Measurements from ENCODE around the gene GSDME. TPM values are rescaled to one million over a fixed set of nuclear protein-coding genes. Genes with fewer than 3 reads are reported as not detected.

The GSDME gene
- total and polyA plus RNA-seq, 10 of the 15 experiments (the other 5 are each of a cell fraction or from before 2014, with no cell fraction given) = 23.7 to 245 (median 128) TPM

DNA sequence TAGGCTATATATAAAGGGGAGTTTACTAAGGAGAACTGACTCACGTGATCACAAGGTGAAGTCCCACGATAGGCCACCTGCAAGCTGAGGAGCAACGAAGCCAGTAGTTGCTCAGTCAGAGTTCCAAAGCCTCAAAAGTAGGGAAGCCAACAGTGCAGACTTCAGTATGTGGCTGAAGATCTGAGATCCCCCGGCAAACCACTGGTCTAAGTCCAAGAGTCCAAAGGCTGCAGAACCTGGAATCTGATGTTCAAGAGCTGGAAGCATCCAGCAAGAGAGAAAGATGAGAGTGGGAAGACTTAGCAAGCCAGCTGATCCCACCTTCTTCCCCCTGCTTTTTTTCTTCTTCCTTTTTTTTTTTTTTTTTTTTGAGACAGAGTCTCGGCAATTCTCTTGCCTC lies 27.0 kb upstream of the GSDME start (continued):
- TF ChIP-seq SUPT20H (IDR thresholded peaks at IDR 0.05; ENCODE audit: borderline replicate concordance, control insufficient read depth, low read depth, low read length) (no peak), SMAD5 (IDR thresholded peaks at IDR 0.05; ENCODE audit: low read depth) (no peak), POLR2AphosphoS2 (IDR thresholded peaks at IDR 0.05; ENCODE audit: low read depth, low read length) (no peak), IKZF1 (conservative IDR thresholded peaks at IDR 0.05) (no peak), CHD1 (IDR thresholded peaks at IDR 0.05; ENCODE audit: low read depth, low read length) (no peak), KAT2A (conservative IDR thresholded peaks at IDR 0.05; ENCODE audit: control insufficient read depth, low read depth, low read length) (no peak), RB1 (IDR thresholded peaks at IDR 0.05; ENCODE audit: borderline replicate concordance) (no peak), ZNF384 (IDR thresholded peaks at IDR 0.05; ENCODE audit: borderline replicate concordance, low read depth, low read length) (no peak)
- TF ChIP-seq, protein P1, sequence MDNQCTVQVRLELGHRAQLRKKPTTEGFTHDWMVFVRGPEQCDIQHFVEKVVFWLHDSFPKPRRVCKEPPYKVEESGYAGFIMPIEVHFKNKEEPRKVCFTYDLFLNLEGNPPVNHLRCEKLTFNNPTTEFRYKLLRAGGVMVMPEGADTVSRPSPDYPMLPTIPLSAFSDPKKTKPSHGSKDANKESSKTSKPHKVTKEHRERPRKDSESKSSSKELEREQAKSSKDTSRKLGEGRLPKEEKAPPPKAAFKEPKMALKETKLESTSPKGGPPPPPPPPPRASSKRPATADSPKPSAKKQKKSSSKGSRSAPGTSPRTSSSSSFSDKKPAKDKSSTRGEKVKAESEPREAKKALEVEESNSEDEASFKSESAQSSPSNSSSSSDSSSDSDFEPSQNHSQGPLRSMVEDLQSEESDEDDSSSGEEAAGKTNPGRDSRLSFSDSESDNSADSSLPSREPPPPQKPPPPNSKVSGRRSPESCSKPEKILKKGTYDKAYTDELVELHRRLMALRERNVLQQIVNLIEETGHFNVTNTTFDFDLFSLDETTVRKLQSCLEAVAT (IDR thresholded peaks at IDR 0.05) = no peak
- TF ChIP-seq, protein P2, sequence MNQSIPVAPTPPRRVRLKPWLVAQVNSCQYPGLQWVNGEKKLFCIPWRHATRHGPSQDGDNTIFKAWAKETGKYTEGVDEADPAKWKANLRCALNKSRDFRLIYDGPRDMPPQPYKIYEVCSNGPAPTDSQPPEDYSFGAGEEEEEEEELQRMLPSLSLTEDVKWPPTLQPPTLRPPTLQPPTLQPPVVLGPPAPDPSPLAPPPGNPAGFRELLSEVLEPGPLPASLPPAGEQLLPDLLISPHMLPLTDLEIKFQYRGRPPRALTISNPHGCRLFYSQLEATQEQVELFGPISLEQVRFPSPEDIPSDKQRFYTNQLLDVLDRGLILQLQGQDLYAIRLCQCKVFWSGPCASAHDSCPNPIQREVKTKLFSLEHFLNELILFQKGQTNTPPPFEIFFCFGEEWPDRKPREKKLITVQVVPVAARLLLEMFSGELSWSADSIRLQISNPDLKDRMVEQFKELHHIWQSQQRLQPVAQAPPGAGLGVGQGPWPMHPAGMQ (IDR thresholded peaks at IDR 0.05; ENCODE audit: borderline replicate concordance) = no peak

DNA sequence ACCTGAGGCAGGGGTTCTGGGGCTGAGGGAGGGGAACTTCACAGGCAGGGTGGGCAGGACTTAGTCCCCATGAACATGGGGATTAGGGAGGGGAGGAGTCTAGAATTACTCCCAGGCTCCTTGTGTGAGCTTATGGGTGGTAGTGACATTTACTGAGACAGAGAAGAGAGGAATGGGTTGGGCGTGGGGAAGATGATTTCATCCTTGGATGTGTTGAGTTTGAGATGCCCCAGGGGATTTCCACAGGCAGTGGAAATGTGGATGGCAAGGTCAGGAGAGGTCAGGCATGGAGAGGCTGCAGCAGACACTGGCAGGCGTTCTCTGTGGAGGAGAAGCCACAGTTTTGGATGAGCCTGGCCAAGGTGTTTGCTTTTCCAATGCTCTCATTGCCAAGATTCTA lies 26.4 kb upstream of the GSDME start:
- SMC1A ChIA-PET (ENCODE audit: uncharacterized antibody, unreplicated experiment) = no interaction called here
- 91% methylated on average over 2 of the region's 2 CpGs for WGBS (ENCODE audit: insufficient coverage, insufficient replicate concordance, low lambda C conversion rate, missing lambda C conversion rate)
- Histone ChIP-seq H3K4me1 (ENCODE audit: control insufficient read depth, insufficient read depth, low read length) (peaks cover 14% of the 10 kb centered on the region), H3K27ac (ENCODE audit: control insufficient read depth, insufficient read depth) (no peak overlapping the region), H3K79me2 (ENCODE audit: control insufficient read depth, insufficient read depth, low read length) (no peaks in the 10 kb centered on the region), H3K27me3 (replicated peaks in 1 of 2; ENCODE audit: control insufficient read depth in 2 of 2, insufficient read depth in 2 of 2, low read length in 1 of 2) (no peaks in the 10 kb centered on the region), H3K9me3 (replicated peaks; ENCODE audit: control insufficient read depth, insufficient read depth, low read length) (peaks cover 4% of the 10 kb centered on the region), H4K20me1 (ENCODE audit: control insufficient read depth, insufficient read depth) (no peaks in the 10 kb centered on the region), H3K9ac (ENCODE audit: control insufficient read depth, insufficient read depth, low read length) (no peak overlapping the region), H2AFZ (ENCODE audit: control insufficient read depth, low read depth, low read length) (no peak overlapping the region), H3K4me2 (ENCODE audit: control insufficient read depth, insufficient read depth) (no peak overlapping the region), H3K4me3 (no peak overlapping the region), H3K36me3 (ENCODE audit: control insufficient read depth in 2 of 2, insufficient read depth in 2 of 2, low read length in 1 of 2) (no peaks in the 10 kb centered on the region)
- ATAC-seq = no peak
- RAD21 ChIA-PET (ENCODE audit: unreplicated experiment) = no interaction called here
- CTCF ChIA-PET = interaction anchor here (1.0 to 1.3 kb wide), 2 partner anchors 28 to 315 kb away, joined by 4 to 5 read pairs; no protein-coding TSS in a partner anchor
- intact Hi-C loops (cut with micrococcal nuclease; ENCODE audit: unreplicated experiment) (no loop called here), in situ Hi-C loops (cut with MboI) (no loop called here)
- DNase-seq (ENCODE audit: low read depth, low spot score) = no peak
- no peak for FAIRE-seq
- no TSS peak for BruUV-seq (replicated peaks)
- POLR2A ChIA-PET = no interaction called here
- TF ChIP-seq, protein P3, sequence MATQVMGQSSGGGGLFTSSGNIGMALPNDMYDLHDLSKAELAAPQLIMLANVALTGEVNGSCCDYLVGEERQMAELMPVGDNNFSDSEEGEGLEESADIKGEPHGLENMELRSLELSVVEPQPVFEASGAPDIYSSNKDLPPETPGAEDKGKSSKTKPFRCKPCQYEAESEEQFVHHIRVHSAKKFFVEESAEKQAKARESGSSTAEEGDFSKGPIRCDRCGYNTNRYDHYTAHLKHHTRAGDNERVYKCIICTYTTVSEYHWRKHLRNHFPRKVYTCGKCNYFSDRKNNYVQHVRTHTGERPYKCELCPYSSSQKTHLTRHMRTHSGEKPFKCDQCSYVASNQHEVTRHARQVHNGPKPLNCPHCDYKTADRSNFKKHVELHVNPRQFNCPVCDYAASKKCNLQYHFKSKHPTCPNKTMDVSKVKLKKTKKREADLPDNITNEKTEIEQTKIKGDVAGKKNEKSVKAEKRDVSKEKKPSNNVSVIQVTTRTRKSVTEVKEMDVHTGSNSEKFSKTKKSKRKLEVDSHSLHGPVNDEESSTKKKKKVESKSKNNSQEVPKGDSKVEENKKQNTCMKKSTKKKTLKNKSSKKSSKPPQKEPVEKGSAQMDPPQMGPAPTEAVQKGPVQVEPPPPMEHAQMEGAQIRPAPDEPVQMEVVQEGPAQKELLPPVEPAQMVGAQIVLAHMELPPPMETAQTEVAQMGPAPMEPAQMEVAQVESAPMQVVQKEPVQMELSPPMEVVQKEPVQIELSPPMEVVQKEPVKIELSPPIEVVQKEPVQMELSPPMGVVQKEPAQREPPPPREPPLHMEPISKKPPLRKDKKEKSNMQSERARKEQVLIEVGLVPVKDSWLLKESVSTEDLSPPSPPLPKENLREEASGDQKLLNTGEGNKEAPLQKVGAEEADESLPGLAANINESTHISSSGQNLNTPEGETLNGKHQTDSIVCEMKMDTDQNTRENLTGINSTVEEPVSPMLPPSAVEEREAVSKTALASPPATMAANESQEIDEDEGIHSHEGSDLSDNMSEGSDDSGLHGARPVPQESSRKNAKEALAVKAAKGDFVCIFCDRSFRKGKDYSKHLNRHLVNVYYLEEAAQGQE (IDR thresholded peaks at IDR 0.05; ENCODE audit: low read depth, low read length) = no peak
- TF ChIP-seq, protein P4, sequence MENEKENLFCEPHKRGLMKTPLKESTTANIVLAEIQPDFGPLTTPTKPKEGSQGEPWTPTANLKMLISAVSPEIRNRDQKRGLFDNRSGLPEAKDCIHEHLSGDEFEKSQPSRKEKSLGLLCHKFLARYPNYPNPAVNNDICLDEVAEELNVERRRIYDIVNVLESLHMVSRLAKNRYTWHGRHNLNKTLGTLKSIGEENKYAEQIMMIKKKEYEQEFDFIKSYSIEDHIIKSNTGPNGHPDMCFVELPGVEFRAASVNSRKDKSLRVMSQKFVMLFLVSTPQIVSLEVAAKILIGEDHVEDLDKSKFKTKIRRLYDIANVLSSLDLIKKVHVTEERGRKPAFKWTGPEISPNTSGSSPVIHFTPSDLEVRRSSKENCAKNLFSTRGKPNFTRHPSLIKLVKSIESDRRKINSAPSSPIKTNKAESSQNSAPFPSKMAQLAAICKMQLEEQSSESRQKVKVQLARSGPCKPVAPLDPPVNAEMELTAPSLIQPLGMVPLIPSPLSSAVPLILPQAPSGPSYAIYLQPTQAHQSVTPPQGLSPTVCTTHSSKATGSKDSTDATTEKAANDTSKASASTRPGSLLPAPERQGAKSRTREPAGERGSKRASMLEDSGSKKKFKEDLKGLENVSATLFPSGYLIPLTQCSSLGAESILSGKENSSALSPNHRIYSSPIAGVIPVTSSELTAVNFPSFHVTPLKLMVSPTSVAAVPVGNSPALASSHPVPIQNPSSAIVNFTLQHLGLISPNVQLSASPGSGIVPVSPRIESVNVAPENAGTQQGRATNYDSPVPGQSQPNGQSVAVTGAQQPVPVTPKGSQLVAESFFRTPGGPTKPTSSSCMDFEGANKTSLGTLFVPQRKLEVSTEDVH (IDR thresholded peaks at IDR 0.05; ENCODE audit: low read depth, partially characterized antibody) = no peak
- TF ChIP-seq MTA2 (IDR thresholded peaks at IDR 0.05; ENCODE audit: low read depth) = no peak
- no peak for TF ChIP-seq ZNF217 (IDR thresholded peaks at IDR 0.05)
- no peak for TF ChIP-seq DPF2 (IDR thresholded peaks at IDR 0.05)
- TF ChIP-seq NR2F1 (conservative IDR thresholded peaks at IDR 0.05) = no peak
